Measurements from ENCODE around the gene FUT3.

Gene FUT3

GRCh38 chr19:5822181-5822844, 28.9 kb downstream of the FUT3 start:
- no peak for DNase-seq

DNA sequence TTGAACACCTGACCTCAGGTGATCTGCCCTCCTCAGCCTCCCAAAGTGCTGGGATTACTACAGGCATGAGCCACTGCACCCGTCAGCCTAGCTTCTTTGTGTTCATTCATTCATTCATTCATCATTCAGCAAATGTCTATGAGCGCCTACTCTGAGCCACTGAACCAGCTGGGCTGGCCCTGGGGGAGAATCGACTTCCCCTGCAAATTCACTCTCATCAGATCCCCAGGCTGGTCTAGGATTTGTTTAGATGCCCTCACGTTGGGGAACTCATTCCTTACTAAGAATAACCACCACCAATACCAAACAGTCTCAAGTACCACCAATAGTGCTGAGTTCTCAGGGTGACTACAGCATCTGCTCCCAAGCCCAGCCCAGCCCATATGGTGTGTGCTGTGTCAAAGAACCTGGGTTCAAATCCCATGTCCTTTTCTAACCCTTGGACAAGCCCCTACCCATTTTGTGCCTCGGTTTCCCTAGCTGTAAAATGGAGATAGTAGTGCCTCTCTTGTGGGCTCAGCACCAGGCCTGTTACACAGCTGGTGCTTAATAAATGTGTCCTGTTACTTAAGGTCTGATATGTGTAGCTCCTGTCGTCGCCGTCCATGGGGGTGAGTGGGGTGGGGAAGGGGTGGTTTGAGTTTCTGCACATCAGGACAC, 29.6 kb downstream of the FUT3 start:
- no peak for DNase-seq

DNA sequence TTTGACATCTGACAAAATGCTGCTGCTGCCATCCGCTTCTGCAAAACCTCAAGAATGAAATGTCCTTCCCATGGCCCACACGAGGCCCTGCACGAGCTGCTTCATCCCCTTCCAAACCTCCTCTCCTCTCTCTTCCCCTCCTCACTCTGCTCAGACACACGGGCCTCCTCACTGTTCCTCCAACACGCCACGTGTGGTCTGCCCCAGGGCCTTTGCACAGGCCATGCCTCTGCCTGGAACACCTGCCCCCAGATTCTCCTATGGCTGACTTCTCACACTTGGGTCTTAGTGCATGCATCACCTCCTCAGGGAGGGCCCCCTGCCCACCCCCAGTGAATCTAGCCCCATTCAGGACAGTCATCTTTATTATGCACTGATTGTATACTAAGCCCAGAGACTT, 30.5 kb downstream of the FUT3 start:
- no peak for DNase-seq

DNA sequence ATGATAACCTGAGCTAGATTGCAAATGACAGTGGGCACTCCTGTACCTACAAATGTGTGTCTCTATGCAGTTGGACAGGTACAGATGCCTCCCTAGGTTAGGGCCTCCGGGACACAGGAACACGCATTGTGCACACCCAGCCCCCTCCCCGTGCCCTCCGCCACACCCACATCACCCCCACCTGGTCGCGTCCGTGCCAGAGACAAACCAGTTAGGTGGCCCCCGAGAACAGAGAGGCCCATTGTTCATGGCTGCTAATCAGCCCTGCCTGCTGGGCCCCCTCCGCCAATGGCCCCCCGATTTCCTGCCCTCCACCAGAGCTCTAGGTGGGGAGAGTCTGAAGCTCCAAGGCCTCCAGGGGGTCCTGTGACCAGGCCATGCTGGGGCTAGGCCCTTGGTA, 32.7 kb downstream of the FUT3 start:
- no peak for DNase-seq

DNA sequence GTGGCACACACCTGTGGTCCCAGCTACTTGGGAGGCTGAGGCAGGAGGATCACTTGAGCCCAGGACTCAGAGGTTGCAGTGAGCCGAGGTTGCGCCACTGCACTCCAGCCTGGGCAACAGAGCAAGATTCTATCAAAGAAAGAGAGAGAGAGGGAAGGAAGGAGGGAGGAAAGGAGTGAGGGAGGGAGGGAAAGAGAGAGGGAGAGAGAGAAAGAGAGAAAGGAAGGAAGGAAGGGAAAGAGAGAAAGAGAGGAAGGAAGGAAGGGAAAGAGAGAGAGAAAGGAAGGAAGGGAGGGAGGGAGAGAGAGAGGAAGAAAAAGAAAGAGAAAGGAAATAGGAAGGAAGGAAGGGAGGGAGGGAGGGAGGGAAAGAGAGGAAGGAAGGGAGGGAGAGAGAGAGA, 34.0 kb downstream of the FUT3 start:
- DNase-seq: no peak

GRCh38 chr19:5814852-5815246, 36.4 kb downstream of the FUT3 start:
- DNase-seq: no peak

GRCh38 chr19:5814123-5814851, 37.0 kb downstream of the FUT3 start:
- no peak for DNase-seq

DNA sequence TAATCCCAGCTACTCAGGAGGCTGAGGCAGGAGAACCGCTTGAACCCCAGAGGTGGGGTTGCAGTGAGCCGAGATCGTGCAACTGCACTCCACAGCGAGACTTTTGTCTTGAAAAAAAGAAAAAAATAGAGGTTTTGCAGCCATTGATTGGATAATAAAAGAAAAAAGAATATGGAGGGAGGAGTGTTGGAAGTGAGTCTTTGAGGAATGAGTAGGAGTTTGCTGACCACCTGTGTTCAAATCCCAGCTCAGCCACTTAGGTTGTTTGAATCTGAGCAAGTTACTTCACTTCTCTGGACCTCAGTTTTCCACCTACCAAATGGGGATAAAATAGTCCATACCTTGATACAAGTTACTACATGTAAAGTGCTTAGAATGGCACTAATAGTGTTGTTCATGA, 40.1 kb downstream of the FUT3 start:
- DNase-seq: no peak

- no peak for DNase-seq
Measured at GRCh38 chr19:5809469-5809868, 41.8 kb downstream of the FUT3 start.

GRCh38 chr19:5809053-5809452, 42.2 kb downstream of the FUT3 start:
- DNase-seq: no peak

- DNase-seq: no peak
Measured at GRCh38 chr19:5808120-5808816, 43.0 kb downstream of the FUT3 start.

DNA sequence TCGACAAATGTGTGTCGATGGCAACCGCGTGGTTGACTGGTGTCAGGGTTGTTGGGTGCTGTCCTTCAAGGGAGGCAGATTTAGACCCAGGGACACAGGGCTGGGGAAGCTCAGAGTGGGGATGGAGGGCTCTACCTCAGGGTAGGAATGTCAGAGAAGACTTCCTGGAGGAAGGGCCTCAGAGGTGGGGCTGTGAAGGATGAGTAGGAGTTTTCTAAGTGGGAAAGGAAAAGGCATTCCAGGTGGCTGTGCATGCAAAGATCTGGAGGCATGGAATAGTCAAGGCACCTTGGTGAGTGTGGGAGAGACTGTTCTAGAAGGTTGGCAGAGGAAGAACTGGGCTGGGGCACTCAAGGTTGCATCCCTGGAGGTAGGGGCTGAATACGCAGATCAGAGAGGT, 44.3 kb downstream of the FUT3 start:
- no peak for DNase-seq

GRCh38 chr19:5806133-5806489, 45.1 kb downstream of the FUT3 start:
- no peak for DNase-seq

- no peak for DNase-seq
Measured at GRCh38 chr19:5805462-5806132, 45.7 kb downstream of the FUT3 start.

GRCh38 chr19:5804516-5805461, 46.5 kb downstream of the FUT3 start, which contains the start of gene NRTN:
TSS of gene NRTN (plus strand) at chr19:5805067. CDS start at chr19:5824166, 19,099 bp downstream.
- DNase-seq: no peak

DNA sequence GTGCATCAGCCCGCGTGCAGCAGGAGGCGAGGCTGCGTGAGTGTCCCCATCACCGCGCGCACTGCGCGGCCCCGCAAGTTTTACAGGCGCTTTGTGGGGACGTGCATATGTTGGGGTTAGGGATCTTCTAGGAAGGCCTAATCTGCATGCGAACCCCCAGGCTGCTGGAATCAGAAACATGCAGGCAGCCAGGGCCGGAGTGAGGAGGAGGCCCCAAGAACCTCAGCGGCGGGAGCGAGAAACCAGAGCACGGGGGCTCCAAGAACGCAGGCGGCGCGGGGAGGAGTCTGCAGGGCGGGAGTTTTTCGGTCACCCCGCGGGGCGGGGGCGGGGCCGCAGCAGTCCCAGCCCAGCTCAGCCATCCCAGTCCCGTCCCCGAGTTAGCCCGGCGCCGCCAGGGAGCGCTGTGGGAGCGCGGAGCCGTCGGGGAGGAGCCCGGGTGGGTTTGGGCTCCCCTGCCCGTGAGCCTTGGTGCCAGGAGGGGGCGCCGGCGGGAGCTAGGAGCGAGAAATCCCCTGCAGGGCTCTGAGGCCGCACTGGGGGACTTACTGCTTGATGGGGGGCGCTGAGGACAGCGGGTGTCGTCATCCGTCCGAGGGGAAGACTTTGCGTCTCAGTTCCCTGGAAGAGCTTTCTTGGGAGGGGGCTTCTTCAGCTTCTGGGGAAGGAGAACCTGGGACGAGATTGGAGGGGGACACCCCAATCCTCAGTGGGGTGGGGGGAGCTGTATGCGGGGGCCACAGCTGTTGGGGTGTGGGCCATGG, 47.3 kb downstream of the FUT3 start:
- DNase-seq: no peak

DNA sequence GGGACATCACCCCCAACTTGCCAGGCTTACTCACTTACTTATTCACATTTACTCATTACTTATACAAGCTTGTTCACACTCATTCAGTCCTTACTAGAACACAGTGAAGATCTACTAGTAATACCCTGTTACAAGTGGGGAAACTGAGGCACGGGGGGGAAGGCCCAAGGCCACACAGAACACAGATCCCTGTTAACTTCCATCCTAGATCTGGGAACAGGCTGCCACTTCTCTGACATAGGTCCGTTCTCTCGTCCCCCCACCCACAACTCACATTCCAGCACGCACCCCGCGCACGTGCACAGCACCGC, 47.9 kb downstream of the FUT3 start:
- no peak for DNase-seq

- DNase-seq: no peak
Measured at GRCh38 chr19:5801796-5802619, 49.2 kb downstream of the FUT3 start.

- DNase-seq: no peak
Measured at GRCh38 chr19:5800361-5801270, 50.6 kb downstream of the FUT3 start.

Measured in NCI-H187 treated with DMSO at 0.1 percent for 48 hours (cell line).